Germinal center (tissue), 1 donor: ENCODE data around the gene COL4A1.

Experiments
- DNase-seq: peaks from one replicate; pipeline ENCODE4 v3.0.0; 2012; ENCODE audit warnings: mixed read lengths, low spot score

The COL4A1 gene

DNA sequence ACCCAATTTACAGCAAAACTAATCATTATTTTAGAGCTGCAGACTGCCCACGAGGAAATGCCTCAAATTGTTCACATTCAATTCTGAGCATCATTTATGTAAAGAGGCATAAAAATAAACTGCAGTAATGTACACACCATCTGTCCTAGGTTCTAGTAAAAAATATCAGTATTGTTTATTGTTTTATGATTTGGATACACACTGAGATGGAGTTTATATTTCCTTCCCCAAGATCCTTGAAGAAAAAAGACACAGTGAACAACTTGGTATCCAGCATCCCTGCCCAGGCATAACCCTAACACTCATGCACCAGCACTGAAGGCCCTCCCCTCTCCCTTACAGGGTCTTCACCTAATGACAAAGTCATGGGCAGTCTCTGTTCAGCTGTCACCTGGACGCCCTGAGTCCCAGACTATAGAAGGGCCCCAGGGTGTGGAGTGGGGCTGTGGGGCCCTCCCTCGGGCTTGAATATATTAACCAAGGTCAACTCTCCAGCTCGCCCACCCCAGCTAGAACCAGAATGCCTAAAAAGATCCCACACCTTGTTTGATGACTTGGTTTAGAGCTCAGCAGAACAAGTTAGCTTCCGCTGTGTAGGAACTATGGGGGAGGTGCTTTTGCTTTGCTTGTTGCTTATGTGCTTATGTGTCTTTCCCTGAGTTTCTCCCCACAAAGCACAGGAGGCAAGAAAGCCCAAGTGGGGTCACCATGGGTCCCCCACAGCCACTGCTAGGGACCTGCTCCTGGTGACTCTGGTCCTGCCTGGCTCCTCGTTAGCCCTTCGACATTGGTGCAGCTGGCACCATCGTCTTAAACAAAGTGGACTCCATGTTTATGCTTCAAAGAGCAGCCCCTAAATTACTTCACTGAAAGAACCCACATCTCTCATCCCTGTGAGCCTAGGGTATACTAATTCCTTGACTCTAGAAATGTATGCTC, 111.1 kb downstream of the COL4A1 start:
- no peak for DNase-seq

DNA sequence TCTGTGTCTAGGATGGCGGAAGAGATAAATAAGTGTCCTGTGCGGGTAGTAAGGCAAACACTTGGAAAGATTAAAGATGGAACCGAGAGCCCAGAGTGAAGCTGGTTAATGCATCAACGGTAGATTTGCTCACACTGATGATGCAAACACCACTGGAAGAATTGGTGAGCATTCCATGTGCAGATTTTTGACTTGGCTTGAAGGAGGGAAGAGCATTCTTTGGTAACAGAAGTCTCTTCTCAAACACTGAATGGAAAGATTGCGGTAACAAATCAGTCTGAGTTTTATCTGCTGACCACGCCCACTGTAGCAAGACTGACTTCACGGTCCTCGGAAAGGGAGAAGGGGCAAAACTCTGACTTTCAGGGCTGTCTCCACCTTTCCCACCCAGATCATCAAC, 112.5 kb downstream of the COL4A1 start:
- no peak for DNase-seq

- no peak for DNase-seq
Observed at GRCh38 chr13:110193491-110193890, 113.5 kb downstream of the COL4A1 start.

DNA sequence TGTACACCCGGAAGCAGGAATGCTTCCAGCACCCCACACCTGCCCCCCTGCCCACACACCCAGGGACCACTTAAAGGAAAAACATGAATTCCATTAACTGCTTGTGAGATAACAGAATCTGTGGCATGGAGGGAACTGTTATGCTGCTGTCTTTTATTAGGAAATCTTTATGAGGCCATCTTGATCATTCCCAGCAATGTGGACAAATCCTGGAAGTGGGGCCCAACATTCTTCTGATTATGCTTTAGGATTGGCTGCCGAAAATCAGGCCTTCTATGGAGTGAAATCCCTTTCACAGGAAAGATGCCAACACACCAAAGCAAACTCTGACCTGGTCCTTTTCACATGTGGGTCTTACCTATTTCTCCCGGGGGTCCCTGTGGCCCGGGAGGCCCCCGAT, 114.5 kb downstream of the COL4A1 start:
- no peak for DNase-seq

DNA sequence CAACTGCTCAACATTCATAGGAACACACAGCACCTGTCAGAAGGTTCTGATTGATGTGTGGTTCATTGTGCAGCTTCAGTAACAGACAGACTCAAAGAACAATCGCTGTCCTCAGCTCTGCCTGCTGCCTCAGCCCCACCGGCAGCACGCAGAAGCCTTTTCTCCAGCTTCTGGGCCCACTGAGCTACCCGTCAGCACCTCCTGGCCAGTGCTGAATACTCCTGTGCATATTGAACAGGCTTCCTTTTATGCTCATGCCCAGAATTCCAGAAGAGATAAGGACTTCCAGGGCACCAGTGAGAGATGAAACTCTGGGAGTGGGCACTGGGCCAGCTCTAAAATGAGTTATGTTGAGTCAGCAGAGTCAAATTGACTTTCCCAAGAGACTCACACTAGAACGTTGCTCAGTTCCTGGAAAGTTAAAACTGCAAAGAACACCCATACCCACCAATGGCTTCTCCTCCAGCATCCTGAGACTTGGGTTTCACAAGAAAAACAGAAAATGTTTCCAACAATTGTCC, 119.3 kb downstream of the COL4A1 start:
- no peak for DNase-seq

- no peak for DNase-seq
Observed at GRCh38 chr13:110186231-110186855, 120.6 kb downstream of the COL4A1 start.

DNA sequence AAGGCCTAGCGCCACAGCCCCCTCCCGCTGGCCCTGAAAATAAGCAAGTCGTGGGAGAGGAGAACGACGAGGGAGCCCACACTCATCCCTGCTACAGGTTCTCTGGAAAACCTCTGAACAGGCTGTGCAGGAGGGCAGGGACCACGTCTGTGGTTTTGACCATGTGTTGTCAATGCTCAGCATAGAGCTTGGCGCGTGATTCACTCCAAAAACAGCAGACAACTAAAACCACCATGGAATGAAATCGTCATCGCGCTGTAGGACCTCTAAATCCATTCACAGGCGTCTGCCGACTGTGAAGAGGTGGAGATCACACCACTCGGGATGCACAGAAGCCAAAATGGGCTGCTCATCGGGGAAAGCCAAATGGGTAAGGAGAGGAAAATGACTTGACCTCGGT, 121.3 kb downstream of the COL4A1 start:
- DNase-seq = no peak

DNA sequence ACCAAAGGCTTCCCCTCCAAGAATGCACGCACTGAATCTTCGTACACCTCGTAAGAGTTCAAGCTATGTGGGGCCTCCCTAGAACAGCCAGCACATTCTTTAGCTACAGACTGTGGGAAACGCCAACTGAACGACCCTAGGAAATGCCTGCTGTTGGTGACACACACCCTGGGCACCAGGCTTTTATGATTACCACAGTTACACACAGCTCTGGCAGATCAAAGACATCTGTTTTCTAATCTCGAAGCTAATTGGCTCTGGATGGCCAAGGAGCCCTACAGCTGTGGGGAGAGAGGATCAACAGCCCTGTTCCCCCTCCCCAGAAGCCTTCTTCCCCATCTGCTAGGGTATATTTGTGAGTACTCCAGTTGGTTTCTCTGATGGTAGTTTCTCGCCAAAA, 123.0 kb downstream of the COL4A1 start:
- DNase-seq = no peak

- DNase-seq = no peak
Observed at GRCh38 chr13:110182461-110182860, 124.5 kb downstream of the COL4A1 start.

- no peak for DNase-seq
Observed at GRCh38 chr13:110182003-110182402, 125.0 kb downstream of the COL4A1 start.

- DNase-seq = no peak
Observed at GRCh38 chr13:110179857-110180147, 127.2 kb downstream of the COL4A1 start.

DNA sequence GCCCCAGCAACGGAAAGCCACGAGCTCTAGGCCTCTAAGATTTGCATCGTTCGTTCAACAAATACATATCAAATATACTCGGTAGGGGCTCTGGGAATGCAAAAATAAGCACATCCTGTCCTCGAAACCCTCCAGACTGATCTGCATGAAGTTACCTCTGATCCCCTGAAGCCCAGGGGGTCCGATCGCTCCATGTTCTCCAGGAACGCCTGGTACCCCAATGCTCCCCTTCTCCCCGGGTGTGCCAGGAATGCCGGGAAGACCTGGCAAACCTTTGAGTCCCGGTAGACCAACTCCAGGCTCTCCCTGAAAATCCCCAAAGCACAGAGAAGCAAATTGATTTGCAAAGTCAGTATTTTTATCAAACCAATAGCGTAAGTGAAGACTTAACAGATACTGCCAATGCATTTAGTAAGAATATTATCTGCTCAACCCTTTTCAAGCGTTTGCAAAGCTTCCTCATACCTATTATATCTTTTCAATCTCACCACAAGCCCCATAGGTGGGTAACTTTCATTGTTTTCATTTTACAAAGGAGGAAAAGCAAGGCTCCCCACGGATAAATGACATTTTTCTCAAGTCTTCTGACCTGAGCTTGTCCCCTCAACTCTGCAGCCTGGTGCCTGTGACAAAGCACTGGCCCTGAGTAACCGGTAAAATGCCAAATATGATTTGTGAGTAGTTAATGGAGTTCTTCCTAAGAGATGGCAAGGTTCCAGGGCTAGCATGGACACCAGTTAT, 127.7 kb downstream of the COL4A1 start:
- DNase-seq = no peak

DNA sequence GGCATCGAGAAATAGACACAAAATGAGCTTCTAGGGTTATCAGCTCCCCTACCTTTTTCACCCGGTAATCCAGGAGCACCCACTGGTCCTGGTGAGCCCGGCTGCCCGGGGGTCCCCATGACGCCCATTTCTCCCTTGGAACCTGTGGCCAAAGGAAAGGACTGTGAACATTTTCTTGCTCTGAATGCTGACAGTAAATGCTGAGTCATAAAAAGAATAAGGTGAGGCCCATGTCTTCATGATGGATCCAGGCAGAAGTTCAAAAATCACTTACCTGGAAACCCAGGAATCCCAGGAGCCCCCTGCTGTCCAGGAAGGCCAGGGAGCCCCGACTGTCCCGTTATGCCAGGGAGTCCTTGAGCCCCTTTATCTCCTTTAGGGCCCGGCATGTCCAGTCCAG, 129.2 kb downstream of the COL4A1 start:
- no peak for DNase-seq

DNA sequence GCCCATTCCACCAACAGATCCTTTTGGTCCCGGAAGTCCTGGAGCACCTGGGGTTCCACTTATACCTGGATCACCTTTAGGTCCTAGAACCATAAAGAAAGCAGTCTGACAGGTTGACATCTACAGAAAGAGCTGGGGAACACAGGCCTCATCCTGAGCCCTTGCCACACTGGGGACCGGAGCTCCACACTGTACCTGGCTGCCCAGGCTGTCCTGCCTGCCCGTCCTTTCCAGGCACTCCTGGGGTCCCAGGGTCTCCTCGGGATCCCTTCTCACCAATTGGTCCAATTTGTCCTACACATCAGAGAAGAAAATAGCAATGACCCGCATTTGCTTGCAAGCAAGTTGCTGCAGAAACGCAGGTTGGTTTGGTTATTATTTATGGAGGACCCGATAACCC, 130.5 kb downstream of the COL4A1 start:
- DNase-seq = no peak

- no peak for DNase-seq
Observed at GRCh38 chr13:110173247-110173818, 133.6 kb downstream of the COL4A1 start.

DNA sequence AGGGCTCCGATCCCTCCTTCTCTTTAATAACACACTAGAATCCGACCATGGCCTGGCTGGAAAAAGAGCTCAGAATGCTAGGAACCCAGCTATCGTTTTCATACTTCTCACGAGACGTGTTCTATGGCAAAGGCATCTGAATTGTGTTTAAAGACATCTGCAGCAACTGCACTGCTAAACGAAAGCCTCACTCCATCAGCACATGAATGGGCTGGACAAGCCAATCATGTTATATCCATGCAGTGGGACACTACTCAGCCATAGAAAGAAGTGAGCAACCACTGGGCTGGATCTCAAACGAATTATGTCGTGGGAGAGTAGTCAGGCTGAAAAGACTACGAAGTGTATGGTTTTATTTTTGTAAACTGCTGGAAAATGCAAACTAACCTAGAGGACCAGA, 136.1 kb downstream of the COL4A1 start:
- no peak for DNase-seq

DNA sequence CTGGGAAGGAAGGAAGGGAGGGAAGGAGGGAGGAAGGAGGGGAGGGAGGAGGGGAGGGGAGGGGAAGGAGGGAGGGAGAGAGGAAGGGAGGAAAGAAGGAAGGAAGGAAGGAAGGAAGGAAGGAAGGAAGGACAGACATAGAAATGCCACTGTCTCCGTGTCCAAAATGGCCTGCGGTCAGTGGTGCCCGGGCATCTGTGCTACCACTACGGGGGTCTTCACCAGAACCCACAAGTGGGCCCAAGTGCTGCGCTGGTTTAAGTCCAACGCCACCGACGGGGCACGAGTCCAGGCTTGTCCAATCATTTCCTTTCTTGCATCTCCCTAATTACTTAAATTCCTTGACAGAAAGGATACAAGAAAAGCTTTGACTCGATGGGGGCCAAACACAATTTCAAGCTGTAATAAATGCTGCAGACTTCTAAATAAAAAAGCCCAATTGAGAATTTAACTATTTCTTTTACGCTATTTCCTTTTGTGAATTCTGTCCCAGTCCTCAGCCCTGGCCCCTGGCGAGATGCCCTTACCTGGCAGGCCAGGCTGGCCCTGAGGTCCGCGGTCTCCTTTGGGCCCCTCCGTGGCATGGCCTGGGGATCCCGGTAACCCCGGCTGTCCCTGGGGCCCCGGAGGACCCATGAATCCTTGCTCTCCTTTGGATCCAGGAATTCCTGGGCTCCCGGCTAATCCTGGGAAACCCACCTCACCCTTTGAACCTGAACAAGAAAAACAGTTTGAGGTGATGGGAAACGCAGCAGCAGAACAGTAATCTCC, 136.8 kb downstream of the COL4A1 start:
- DNase-seq = no peak

GRCh38 chr13:110168999-110169933, 137.7 kb downstream of the COL4A1 start:
- DNase-seq = no peak

- no peak for DNase-seq
Observed at GRCh38 chr13:110166598-110166997, 140.4 kb downstream of the COL4A1 start.

DNA sequence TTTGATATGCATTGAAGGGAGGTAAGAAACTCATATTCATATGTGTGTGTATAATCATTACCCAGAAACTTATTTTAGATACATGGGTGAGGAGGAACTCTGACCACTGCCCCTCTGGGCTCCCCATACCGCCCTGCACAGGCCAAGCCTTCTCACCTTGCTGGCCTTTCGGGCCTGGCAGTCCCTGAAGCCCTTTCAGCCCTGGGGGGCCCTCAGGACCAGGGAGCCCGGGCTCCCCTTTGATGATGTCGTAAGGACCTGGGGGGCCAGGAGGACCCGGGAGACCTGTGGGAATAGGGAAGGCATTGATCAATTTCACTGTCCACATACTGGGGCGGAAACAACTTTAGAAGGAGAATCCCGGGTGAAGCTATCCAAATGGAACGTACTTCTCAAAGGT, 142.3 kb downstream of the COL4A1 start:
- no peak for DNase-seq
